ENCODE data around the gene MMP2.

The MMP2 gene

GRCh38 chr16:55480228-55480655, 1.2 kb downstream of the MMP2 start:
- TF ChIP-seq CTCF (IDR thresholded peaks at IDR 0.05; ENCODE audit: low read depth, low read length), result no peak
- peak; percentile 92 for DNase-seq (ENCODE audit: low read depth, low spot score)
- in situ Hi-C loops (cut with HindIII; ENCODE audit: low sequenced_read_pairs), result no loop called here
- peak overlapping the region; percentile 86 for H3K4me3 ChIP-seq (ENCODE audit: low read depth, low read length)

GRCh38 chr16:55481023-55481422, 2.0 kb downstream of the MMP2 start:
- H3K4me3 ChIP-seq (ENCODE audit: low read depth, low read length), result peak overlapping the region; percentile 86
- no peak for TF ChIP-seq CTCF (IDR thresholded peaks at IDR 0.05; ENCODE audit: low read depth, low read length)
- in situ Hi-C loops (cut with HindIII; ENCODE audit: low sequenced_read_pairs), result no loop called here
- DNase-seq (ENCODE audit: low read depth, low spot score), result no peak

GRCh38 chr16:55482056-55482455, 3.1 kb downstream of the MMP2 start:
- no peak for TF ChIP-seq CTCF (IDR thresholded peaks at IDR 0.05; ENCODE audit: low read depth, low read length)
- in situ Hi-C loops (cut with HindIII; ENCODE audit: low sequenced_read_pairs), result no loop called here
- DNase-seq (ENCODE audit: low read depth, low spot score), result peak; percentile 38
- H3K4me3 ChIP-seq (ENCODE audit: low read depth, low read length), result no peak overlapping the region

- in situ Hi-C loops (cut with HindIII; ENCODE audit: low sequenced_read_pairs), result no loop called here
- peak; percentile 75 for DNase-seq (ENCODE audit: low read depth, low spot score)
- H3K4me3 ChIP-seq (ENCODE audit: low read depth, low read length), result no peak overlapping the region
- no peak for TF ChIP-seq CTCF (IDR thresholded peaks at IDR 0.05; ENCODE audit: low read depth, low read length)
Measured at GRCh38 chr16:55487048-55487803, 8.2 kb downstream of the MMP2 start.

- no peak for TF ChIP-seq CTCF (IDR thresholded peaks at IDR 0.05; ENCODE audit: low read depth, low read length)
- no peak overlapping the region for H3K4me3 ChIP-seq (ENCODE audit: low read depth, low read length)
- in situ Hi-C loops (cut with HindIII; ENCODE audit: low sequenced_read_pairs), result no loop called here
- DNase-seq (ENCODE audit: low read depth, low spot score), result no peak
Measured at GRCh38 chr16:55488306-55488705, 9.3 kb downstream of the MMP2 start.

- TF ChIP-seq CTCF (IDR thresholded peaks at IDR 0.05; ENCODE audit: low read depth, low read length), result no peak
- in situ Hi-C loops (cut with HindIII; ENCODE audit: low sequenced_read_pairs), result no loop called here
- no peak overlapping the region for H3K4me3 ChIP-seq (ENCODE audit: low read depth, low read length)
- no peak for DNase-seq (ENCODE audit: low read depth, low spot score)
Measured at GRCh38 chr16:55489119-55489955, 10.3 kb downstream of the MMP2 start.
